ENCODE results near the gene KRT1.

- no peak for TF ChIP-seq CTCF (IDR thresholded peaks at IDR 0.05; ENCODE audit: low read length)
- TF ChIP-seq EZH2phosphoT487 (IDR thresholded peaks at IDR 0.05; ENCODE audit: low read length) = no peak
- no peak for TF ChIP-seq EZH2 (optimal IDR thresholded peaks at IDR 0.05; ENCODE audit: low read depth, low read length)
Measured at GRCh38 chr12:52657250-52657902, 22.8 kb downstream of the KRT1 start.
